Measurements from ENCODE around the gene CTXN3. TPM values are rescaled to one million over a fixed set of nuclear protein-coding genes. Genes with fewer than 3 reads are reported as not detected.

The CTXN3 gene
- total RNA-seq, 2 donors from 2014 or later, result not detected

- TF ChIP-seq CTCF (IDR thresholded peaks at IDR 0.05), result no peak
- no peak for ATAC-seq (ENCODE audit: insufficient number of reproducible peaks, low FRiP score, low read depth)
- Histone ChIP-seq H3K9me3 (no peaks in the 10 kb centered on the region), H3K4me3 (no peak overlapping the region), H3K27me3 (replicated peaks; ENCODE audit: insufficient read depth) (no peaks in the 10 kb centered on the region), H3K4me1 (ENCODE audit: control insufficient read depth in 1 of 2, low read depth in 2 of 2) (no peaks in the 10 kb centered on the region), H3K27ac (no peak overlapping the region), H3K36me3 (no peaks in the 10 kb centered on the region)
- no peak for DNase-seq (ENCODE audit: low spot score)
Measured at GRCh38 chr5:127650022-127650421, 1.1 kb downstream of the CTXN3 start.

GRCh38 chr5:127650649-127651048 lies 1.8 kb downstream of the CTXN3 start:
- TF ChIP-seq CTCF (IDR thresholded peaks at IDR 0.05), result no peak
- no peak overlapping the region for H3K27ac ChIP-seq

GRCh38 chr5:127652952-127653611 lies 4.2 kb downstream of the CTXN3 start:
- no peak overlapping the region for H3K4me3 ChIP-seq
- H3K4me1 ChIP-seq (ENCODE audit: control insufficient read depth in 1 of 2, low read depth in 2 of 2), result no peaks in the 10 kb centered on the region
- no peak overlapping the region for H3K27ac ChIP-seq
- DNase-seq (ENCODE audit: low spot score) (no peak), ATAC-seq (ENCODE audit: insufficient number of reproducible peaks, low FRiP score, low read depth) (no peak)
- H3K36me3 ChIP-seq, result no peaks in the 10 kb centered on the region
- no peaks in the 10 kb centered on the region for H3K27me3 ChIP-seq (replicated peaks; ENCODE audit: insufficient read depth)
- TF ChIP-seq CTCF (IDR thresholded peaks at IDR 0.05), result no peak
- no peaks in the 10 kb centered on the region for H3K9me3 ChIP-seq

More at GRCh38 chr5:127650649-127651048, 1.8 kb downstream of the CTXN3 start:
- no peak for DNase-seq (ENCODE audit: low spot score)
- no peak for ATAC-seq (ENCODE audit: insufficient number of reproducible peaks, low FRiP score, low read depth)
- Histone ChIP-seq H3K4me3 (no peak overlapping the region), H3K4me1 (ENCODE audit: control insufficient read depth in 1 of 2, low read depth in 2 of 2) (no peaks in the 10 kb centered on the region), H3K27me3 (replicated peaks; ENCODE audit: insufficient read depth) (no peaks in the 10 kb centered on the region), H3K36me3 (no peaks in the 10 kb centered on the region), H3K9me3 (no peaks in the 10 kb centered on the region)

- Histone ChIP-seq H3K4me1 (ENCODE audit: control insufficient read depth in 1 of 2, low read depth in 2 of 2) (no peaks in the 10 kb centered on the region), H3K36me3 (no peaks in the 10 kb centered on the region), H3K9me3 (no peaks in the 10 kb centered on the region), H3K4me3 (no peak overlapping the region), H3K27ac (no peak overlapping the region), H3K27me3 (replicated peaks; ENCODE audit: insufficient read depth) (no peaks in the 10 kb centered on the region)
- TF ChIP-seq CTCF (IDR thresholded peaks at IDR 0.05), result no peak
- no peak for ATAC-seq (ENCODE audit: insufficient number of reproducible peaks, low FRiP score, low read depth)
- no peak for DNase-seq (ENCODE audit: low spot score)
Measured at GRCh38 chr5:127656825-127657224, 7.9 kb downstream of the CTXN3 start.

GRCh38 chr5:127660047-127660733 lies 11.3 kb downstream of the CTXN3 start:
- Histone ChIP-seq H3K36me3 (no peaks in the 10 kb centered on the region), H3K27me3 (replicated peaks; ENCODE audit: insufficient read depth) (no peaks in the 10 kb centered on the region), H3K4me3 (no peak overlapping the region), H3K27ac (no peak overlapping the region), H3K4me1 (ENCODE audit: control insufficient read depth in 1 of 2, low read depth in 2 of 2) (no peaks in the 10 kb centered on the region), H3K9me3 (no peaks in the 10 kb centered on the region)
- no peak for TF ChIP-seq CTCF (IDR thresholded peaks at IDR 0.05)
- no peak for ATAC-seq (ENCODE audit: insufficient number of reproducible peaks, low FRiP score, low read depth)
- DNase-seq (ENCODE audit: low spot score), result no peak

Measured in thoracic aorta (tissue), 2 donors.